ENCODE measurements around the gene PGF. TPM values are rescaled to one million over a fixed set of nuclear protein-coding genes. Genes with fewer than 3 reads are reported as not detected.

The PGF gene
- total RNA-seq, 1 experiment from 2014 or later = 6.4 TPM

- ChIA-PET RAD21 (ENCODE audit: low non-redundant PET in 1 of 2, low total read pairs in 2 of 2, uncharacterized antibody in 2 of 2, unreplicated experiment in 2 of 2) (no interaction called here), POLR2A (no interaction called here), CTCF (interaction anchor here (1.2 to 2.4 kb wide), 2 partner anchors 10 kb away, joined by 4 to 12 read pairs; no protein-coding TSS in a partner anchor)
- no TSS peak for BruUV-seq (replicated peaks)
- H3K36me3 ChIP-seq (ENCODE audit: control insufficient read depth in 1 of 2, insufficient read depth in 2 of 2, low read length in 2 of 2) = no peaks in the 10 kb centered on the region
- H3K27ac ChIP-seq (ENCODE audit: low read depth, low read length) = no peak overlapping the region
- intact Hi-C loops (cut with micrococcal nuclease) = no loop called here
- H3K4me1 ChIP-seq (ENCODE audit: control insufficient read depth in 1 of 2, insufficient read depth in 2 of 2, low read length in 2 of 2) = peaks cover 0 to 2% of the 10 kb centered on the region in 2 experiments; a peak in 2 of 4 replicates
- DNase-seq (ENCODE audit: low read depth, low spot score) (no peak), ATAC-seq (no peak)
- H3K4me3 ChIP-seq (replicated peaks in 1 of 2; ENCODE audit: low read depth in 1 of 2, low read length in 2 of 2) = no peak overlapping the region
- no peak overlapping the region for H3K4me2 ChIP-seq (ENCODE audit: low read length)
- H3K9me3 ChIP-seq (ENCODE audit: control insufficient read depth in 1 of 2, insufficient read depth in 1 of 2, low read depth in 1 of 2, low read length in 2 of 2) = no peaks in the 10 kb centered on the region
- TF ChIP-seq TCF7L2 (IDR thresholded peaks at IDR 0.05; ENCODE audit: borderline replicate concordance, extremely low read depth, insufficient read depth, insufficient read length) (no peak), ZBTB33 (IDR thresholded peaks at IDR 0.05; ENCODE audit: extremely low read depth, insufficient replicate concordance, low read length) (no peak), YY1 (IDR thresholded peaks at IDR 0.05; ENCODE audit: extremely low read depth, insufficient replicate concordance, low read depth, low read length) (no peak), REST (IDR thresholded peaks at IDR 0.05; ENCODE audit: low read depth) (no peak), EZH2phosphoT487 (IDR thresholded peaks at IDR 0.05; ENCODE audit: borderline replicate concordance) (no peak), CEBPB (IDR thresholded peaks at IDR 0.05; ENCODE audit: low read depth) (no peak), EZH2 (IDR thresholded peaks at IDR 0.05) (no peak), SP1 (IDR thresholded peaks at IDR 0.05; ENCODE audit: low read depth) (no peak), FOSL1 (IDR thresholded peaks at IDR 0.05; ENCODE audit: low read depth) (no peak), ZFX (IDR thresholded peaks at IDR 0.05) (no peak), ZNF274 (IDR thresholded peaks at IDR 0.05; ENCODE audit: low read depth, low read length) (no peak), POLR2A (IDR thresholded peaks at IDR 0.05; ENCODE audit: borderline replicate concordance, extremely low read depth, insufficient read depth, insufficient read length) (no peak), ATF3 (IDR thresholded peaks at IDR 0.05) (no peak), SIN3A (IDR thresholded peaks at IDR 0.05; ENCODE audit: low read depth) (no peak), ELF1 (IDR thresholded peaks at IDR 0.05; ENCODE audit: borderline replicate concordance, low read depth) (no peak), RAD21 (IDR thresholded peaks at IDR 0.05; ENCODE audit: low read depth) (no peak), MAX (IDR thresholded peaks at IDR 0.05) (no peak), JUND (IDR thresholded peaks at IDR 0.05) (no peak), SRF (IDR thresholded peaks at IDR 0.05; ENCODE audit: low read depth) (no peak)
- no peaks in the 10 kb centered on the region for H4K20me1 ChIP-seq (ENCODE audit: insufficient read depth)
- H3K79me2 ChIP-seq (ENCODE audit: insufficient read depth, low read length) = no peaks in the 10 kb centered on the region
- no peaks in the 10 kb centered on the region for H3K27me3 ChIP-seq (ENCODE audit: insufficient read depth, low read length)
- H3K9me2 ChIP-seq (ENCODE audit: insufficient read depth) = no peaks in the 10 kb centered on the region
- no peak overlapping the region for H3K9ac ChIP-seq (ENCODE audit: low read length)
- no peak overlapping the region for H2AFZ ChIP-seq (ENCODE audit: low read depth, low read length, poor library complexity, severe bottlenecking)
These were observed 20.7 kb downstream of the PGF start for GRCh38 chr14:74934476-74935359.
